GM19239 (cell line): ENCODE data around the gene NHLRC3.
"Not testable (repeated sequence)": the region's sequence is repeated elsewhere in the genome, so short reads cannot be mapped to it uniquely, and the experiment has no call there.

ENCODE experiments used
- DNase-seq: peaks from one replicate; pipeline ENCODE4 v3.0.0; 2011; ENCODE audit warnings: low spot score; ENCODE audit not compliant: insufficient read length
- FAIRE-seq: peaks from 2 replicates; lab custom pipeline; 2011; peaks lifted over from hg19 to GRCh38; lab: Jason Lieb, UNC

The NHLRC3 gene

GRCh38 chr13:39039041-39039440, 785 bp downstream of the NHLRC3 start:
- no peak for DNase-seq
- FAIRE-seq, result no peak

- DNase-seq (no peak), FAIRE-seq (no peak)
These were observed 1.9 kb downstream of the NHLRC3 start for GRCh38 chr13:39040206-39040605.

GRCh38 chr13:39044536-39044935, 6.3 kb downstream of the NHLRC3 start:
- DNase-seq (no peak), FAIRE-seq (peak; percentile 64)

GRCh38 chr13:39047560-39047959, 9.3 kb downstream of the NHLRC3 start:
- FAIRE-seq (no peak), DNase-seq (no peak)

- DNase-seq (no peak), FAIRE-seq (no peak)
These were observed 10.6 kb downstream of the NHLRC3 start for GRCh38 chr13:39048806-39049205.

- DNase-seq (no peak), FAIRE-seq (no peak)
These were observed 11.0 kb downstream of the NHLRC3 start for GRCh38 chr13:39049274-39049673.

- no peak for FAIRE-seq
- no peak for DNase-seq
These were observed 12.9 kb downstream of the NHLRC3 start for GRCh38 chr13:39051157-39051556.

GRCh38 chr13:39052944-39053343, 14.7 kb downstream of the NHLRC3 start:
- no peak for DNase-seq
- FAIRE-seq, result no peak

- no peak for FAIRE-seq
- DNase-seq, result no peak
These were observed 15.9 kb downstream of the NHLRC3 start for GRCh38 chr13:39054112-39054511.

- no peak for DNase-seq
- FAIRE-seq, result no peak
These were observed 17.8 kb downstream of the NHLRC3 start for GRCh38 chr13:39056018-39056417.

GRCh38 chr13:39058040-39058439, 19.8 kb downstream of the NHLRC3 start:
- DNase-seq, result no peak
- no peak for FAIRE-seq

GRCh38 chr13:39062004-39062403, 23.7 kb downstream of the NHLRC3 start:
- no peak for FAIRE-seq
- DNase-seq, result no peak

GRCh38 chr13:39072842-39073241, 34.6 kb downstream of the NHLRC3 start:
- DNase-seq (no peak), FAIRE-seq (no peak)

GRCh38 chr13:39073983-39074382, 35.7 kb downstream of the NHLRC3 start:
- FAIRE-seq (no peak), DNase-seq (no peak)

- not testable (repeated sequence) for FAIRE-seq, DNase-seq
These were observed 48.1 kb downstream of the NHLRC3 start for GRCh38 chr13:39086251-39086945.

GRCh38 chr13:39091586-39091985, 53.3 kb downstream of the NHLRC3 start:
- no peak for DNase-seq
- no peak for FAIRE-seq

GRCh38 chr13:39095500-39095899, 57.2 kb downstream of the NHLRC3 start:
- FAIRE-seq, result peak; percentile 47
- no peak for DNase-seq

GRCh38 chr13:39099231-39099630, 61.0 kb downstream of the NHLRC3 start:
- FAIRE-seq, result no peak
- no peak for DNase-seq
